ENCODE measurements around the gene ADARB2.

DNA sequence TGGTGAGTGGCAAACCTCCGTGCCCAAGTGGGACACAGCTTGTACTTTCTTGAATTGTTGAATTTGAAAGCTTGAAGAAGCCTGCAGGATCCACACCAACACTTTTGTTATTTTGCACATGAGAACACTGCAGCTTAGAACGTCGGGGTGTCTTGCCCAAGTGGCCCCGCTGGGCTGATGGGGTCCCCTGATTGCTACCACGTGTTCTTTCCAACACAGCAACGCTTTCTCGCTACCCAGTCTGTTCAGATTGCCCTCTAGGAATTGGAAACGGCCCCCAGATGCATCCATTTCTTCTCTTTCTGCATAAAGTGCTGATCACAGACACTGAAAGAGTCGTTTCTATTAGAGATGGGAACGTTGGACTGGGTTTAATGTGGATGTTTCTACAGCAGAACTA is 268.5 kb downstream of the ADARB2 start:
- TF ChIP-seq, protein P1, sequence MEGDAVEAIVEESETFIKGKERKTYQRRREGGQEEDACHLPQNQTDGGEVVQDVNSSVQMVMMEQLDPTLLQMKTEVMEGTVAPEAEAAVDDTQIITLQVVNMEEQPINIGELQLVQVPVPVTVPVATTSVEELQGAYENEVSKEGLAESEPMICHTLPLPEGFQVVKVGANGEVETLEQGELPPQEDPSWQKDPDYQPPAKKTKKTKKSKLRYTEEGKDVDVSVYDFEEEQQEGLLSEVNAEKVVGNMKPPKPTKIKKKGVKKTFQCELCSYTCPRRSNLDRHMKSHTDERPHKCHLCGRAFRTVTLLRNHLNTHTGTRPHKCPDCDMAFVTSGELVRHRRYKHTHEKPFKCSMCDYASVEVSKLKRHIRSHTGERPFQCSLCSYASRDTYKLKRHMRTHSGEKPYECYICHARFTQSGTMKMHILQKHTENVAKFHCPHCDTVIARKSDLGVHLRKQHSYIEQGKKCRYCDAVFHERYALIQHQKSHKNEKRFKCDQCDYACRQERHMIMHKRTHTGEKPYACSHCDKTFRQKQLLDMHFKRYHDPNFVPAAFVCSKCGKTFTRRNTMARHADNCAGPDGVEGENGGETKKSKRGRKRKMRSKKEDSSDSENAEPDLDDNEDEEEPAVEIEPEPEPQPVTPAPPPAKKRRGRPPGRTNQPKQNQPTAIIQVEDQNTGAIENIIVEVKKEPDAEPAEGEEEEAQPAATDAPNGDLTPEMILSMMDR (tag by site-specific recombination; IDR thresholded peaks at IDR 0.05) = no peak
- TF ChIP-seq, protein P2, sequence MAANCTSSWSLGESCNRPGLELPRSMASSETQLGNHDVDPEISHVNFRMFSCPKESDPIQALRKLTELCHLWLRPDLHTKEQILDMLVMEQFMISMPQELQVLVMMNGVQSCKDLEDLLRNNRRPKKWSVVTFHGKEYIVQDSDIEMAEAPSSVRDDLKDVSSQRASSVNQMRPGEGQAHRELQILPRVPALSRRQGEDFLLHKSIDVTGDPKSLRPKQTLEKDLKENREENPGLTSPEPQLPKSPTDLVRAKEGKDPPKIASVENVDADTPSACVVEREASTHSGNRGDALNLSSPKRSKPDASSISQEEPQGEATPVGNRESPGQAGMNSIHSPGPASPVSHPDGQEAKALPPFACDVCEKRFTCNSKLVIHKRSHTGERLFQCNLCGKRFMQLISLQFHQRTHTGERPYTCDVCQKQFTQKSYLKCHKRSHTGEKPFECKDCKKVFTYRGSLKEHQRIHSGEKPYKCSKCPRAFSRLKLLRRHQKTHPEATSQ (tag by site-specific recombination; IDR thresholded peaks at IDR 0.05) = no peak
- TF ChIP-seq ZNF19 (tag by site-specific recombination; IDR thresholded peaks at IDR 0.05; ENCODE audit: low read depth) (no peak), SETDB1 (IDR thresholded peaks at IDR 0.05; ENCODE audit: insufficient read length, low read length) (no peak), SP7 (tag by site-specific recombination; IDR thresholded peaks at IDR 0.05) (no peak), ZNF600 (tag by site-specific recombination; IDR thresholded peaks at IDR 0.05) (no peak)
- TF ChIP-seq, protein P3, sequence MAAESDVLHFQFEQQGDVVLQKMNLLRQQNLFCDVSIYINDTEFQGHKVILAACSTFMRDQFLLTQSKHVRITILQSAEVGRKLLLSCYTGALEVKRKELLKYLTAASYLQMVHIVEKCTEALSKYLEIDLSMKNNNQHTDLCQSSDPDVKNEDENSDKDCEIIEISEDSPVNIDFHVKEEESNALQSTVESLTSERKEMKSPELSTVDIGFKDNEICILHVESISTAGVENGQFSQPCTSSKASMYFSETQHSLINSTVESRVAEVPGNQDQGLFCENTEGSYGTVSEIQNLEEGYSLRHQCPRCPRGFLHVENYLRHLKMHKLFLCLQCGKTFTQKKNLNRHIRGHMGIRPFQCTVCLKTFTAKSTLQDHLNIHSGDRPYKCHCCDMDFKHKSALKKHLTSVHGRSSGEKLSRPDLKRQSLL (tag by site-specific recombination; IDR thresholded peaks at IDR 0.05) = no peak
